Measurements from ENCODE around the gene UBE2F. TPM values are rescaled to one million over a fixed set of nuclear protein-coding genes. Genes with fewer than 3 reads are reported as not detected.
"Not testable (repeated sequence)": the region's sequence is repeated elsewhere in the genome, so short reads cannot be mapped to it uniquely, and the experiment has no call there.

UBE2F gene
- total RNA-seq, 1 experiment from 2014 or later = 62.1 TPM

GRCh38 chr2:238055841-238056240, 89.0 kb downstream of the UBE2F start:
- Mint-ChIP-seq H3K9me3 (peaks cover 2 to 3% of the 10 kb centered on the region in 2 experiments; a peak in 3 of 5 replicates), H3K4me3 (no peak overlapping the region), H3K4me1 (peaks cover 8 to 10% of the 10 kb centered on the region in 2 experiments), H3K27me3 (ENCODE audit: low read depth) (peaks cover 9% of the 10 kb centered on the region), H3K36me3 (ENCODE audit: insufficient read depth in 1 of 3, low read depth in 3 of 3) (peaks cover 0 to 4% (median 2%) of the 10 kb centered on the region in 3 experiments; a peak in 4 of 7 replicates), H3K27ac (no peak overlapping the region)
- no peaks in the 10 kb centered on the region for H3K79me2 ChIP-seq (ENCODE audit: insufficient read depth, low read length)
- H2BK15ac ChIP-seq (ENCODE audit: low read depth, low read length) = no peak overlapping the region
- no peak overlapping the region for H3K56ac ChIP-seq (ENCODE audit: insufficient read length, low read depth, low read length)
- no peak overlapping the region for H2AFZ ChIP-seq (ENCODE audit: low read length)
- H2BK5ac ChIP-seq (ENCODE audit: insufficient read length, low read length) = no peak overlapping the region
- H3K4ac ChIP-seq (ENCODE audit: low read depth, low read length) = no peak overlapping the region
- no peak overlapping the region for H4K5ac ChIP-seq (ENCODE audit: insufficient read length, low read depth, low read length)
- no peaks in the 10 kb centered on the region for H3K4me1 ChIP-seq (ENCODE audit: insufficient read depth, low read length)
- no peak overlapping the region for H3K14ac ChIP-seq (ENCODE audit: insufficient read depth, low read length)
- no peak overlapping the region for H4K91ac ChIP-seq (ENCODE audit: insufficient read length, low read depth, low read length)
- H3T11ph ChIP-seq (ENCODE audit: low read length) = no peak overlapping the region
- H3K27me3 ChIP-seq (ENCODE audit: insufficient read depth, low read length) = no peaks in the 10 kb centered on the region
- TF ChIP-seq, protein P1, sequence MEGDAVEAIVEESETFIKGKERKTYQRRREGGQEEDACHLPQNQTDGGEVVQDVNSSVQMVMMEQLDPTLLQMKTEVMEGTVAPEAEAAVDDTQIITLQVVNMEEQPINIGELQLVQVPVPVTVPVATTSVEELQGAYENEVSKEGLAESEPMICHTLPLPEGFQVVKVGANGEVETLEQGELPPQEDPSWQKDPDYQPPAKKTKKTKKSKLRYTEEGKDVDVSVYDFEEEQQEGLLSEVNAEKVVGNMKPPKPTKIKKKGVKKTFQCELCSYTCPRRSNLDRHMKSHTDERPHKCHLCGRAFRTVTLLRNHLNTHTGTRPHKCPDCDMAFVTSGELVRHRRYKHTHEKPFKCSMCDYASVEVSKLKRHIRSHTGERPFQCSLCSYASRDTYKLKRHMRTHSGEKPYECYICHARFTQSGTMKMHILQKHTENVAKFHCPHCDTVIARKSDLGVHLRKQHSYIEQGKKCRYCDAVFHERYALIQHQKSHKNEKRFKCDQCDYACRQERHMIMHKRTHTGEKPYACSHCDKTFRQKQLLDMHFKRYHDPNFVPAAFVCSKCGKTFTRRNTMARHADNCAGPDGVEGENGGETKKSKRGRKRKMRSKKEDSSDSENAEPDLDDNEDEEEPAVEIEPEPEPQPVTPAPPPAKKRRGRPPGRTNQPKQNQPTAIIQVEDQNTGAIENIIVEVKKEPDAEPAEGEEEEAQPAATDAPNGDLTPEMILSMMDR (conservative IDR thresholded peaks at IDR 0.05) = no peak
- no peak overlapping the region for H3K27ac ChIP-seq (ENCODE audit: insufficient read length, low read depth, low read length)
- DNase-seq = no peak
- H2BK12ac ChIP-seq (ENCODE audit: insufficient read length, low read depth, low read length) = no peak overlapping the region
- no peaks in the 10 kb centered on the region for H4K20me1 ChIP-seq (ENCODE audit: control insufficient read depth, insufficient read depth, insufficient read length)
- H3K23me2 ChIP-seq (ENCODE audit: insufficient read length, low read depth, low read length, poor library complexity, severe bottlenecking) = peaks cover 3% of the 10 kb centered on the region
- WGBS (ENCODE audit: extremely low coverage, insufficient read length, low lambda C conversion rate) = no CpG with 5 or more reads among the region's 3 CpGs
- H2AK5ac ChIP-seq (ENCODE audit: insufficient read length, low read length) = no peak overlapping the region
- no peak overlapping the region for H2BK120ac ChIP-seq (ENCODE audit: low read depth, low read length, poor library complexity, severe bottlenecking)
- H3K79me1 ChIP-seq (ENCODE audit: insufficient read depth, low read depth, low read length, poor library complexity, severe bottlenecking) = no peaks in the 10 kb centered on the region
- H3K18ac ChIP-seq (ENCODE audit: insufficient read length, low read depth, low read length) = no peak overlapping the region
- no peak overlapping the region for H4K8ac ChIP-seq (replicated peaks; ENCODE audit: insufficient read length, low read depth, low read length)
- no peaks in the 10 kb centered on the region for H3K9me3 ChIP-seq (ENCODE audit: control insufficient read depth, low read depth, low read length)
- H3K23ac ChIP-seq (ENCODE audit: insufficient read length, low read depth, low read length) = no peak overlapping the region
- H2BK20ac ChIP-seq (ENCODE audit: low read depth, low read length, poor library complexity, severe bottlenecking) = no peak overlapping the region
- H3K4me2 ChIP-seq (ENCODE audit: insufficient read depth, insufficient read length, low read length) = no peak overlapping the region
- no peak overlapping the region for H3K9ac ChIP-seq (ENCODE audit: extremely low read depth, insufficient read length, low read length)

DNA sequence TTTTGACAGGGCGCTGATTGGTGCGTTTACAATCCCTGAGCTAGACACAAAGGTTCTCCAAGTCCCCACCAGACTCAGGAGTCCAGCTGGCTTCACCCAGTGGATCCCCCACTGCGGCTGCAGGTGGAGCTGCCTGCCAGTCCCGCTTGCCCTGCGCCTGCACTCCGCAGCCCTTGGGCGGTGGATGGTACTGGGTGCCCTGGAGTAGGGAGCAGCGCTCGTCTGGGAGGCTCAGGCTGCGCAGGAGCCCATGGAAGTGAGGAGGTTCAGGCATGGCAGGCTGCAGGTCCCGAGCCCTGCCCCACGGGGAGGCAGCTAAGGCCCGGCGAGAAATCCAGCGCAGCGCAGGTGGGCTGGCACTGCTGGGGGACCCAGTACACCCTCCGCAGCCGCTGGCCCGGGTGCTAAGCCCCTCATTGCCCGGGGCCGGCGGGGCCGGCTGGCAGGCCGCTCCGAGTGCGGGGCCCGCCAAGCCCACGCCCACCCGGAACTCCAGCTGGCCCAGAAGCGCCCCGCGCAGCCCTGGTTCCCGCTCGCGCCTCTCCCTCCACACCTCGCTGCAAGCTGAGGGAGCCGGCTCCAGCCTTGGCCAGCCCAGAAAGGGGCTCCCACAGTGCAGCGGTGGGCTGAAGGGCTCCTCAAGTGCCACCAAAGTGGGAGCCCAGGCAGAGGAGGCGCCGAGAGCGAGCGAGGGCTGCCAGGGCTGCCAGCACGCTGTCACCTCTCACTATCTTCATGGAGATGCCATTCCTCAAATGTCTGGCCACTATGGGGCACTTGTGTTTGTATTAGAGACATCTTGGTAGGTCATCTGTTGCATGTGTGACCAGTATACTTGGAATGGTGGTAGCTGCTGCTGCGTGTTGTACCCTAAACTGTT, 91.1 kb downstream of the UBE2F start:
- not testable (repeated sequence) for H4K8ac ChIP-seq (replicated peaks; ENCODE audit: insufficient read length, low read depth, low read length); H3K9ac ChIP-seq (ENCODE audit: extremely low read depth, insufficient read length, low read length); H2AFZ ChIP-seq (ENCODE audit: low read length); H3K27ac Mint-ChIP-seq; H3K4ac ChIP-seq (ENCODE audit: low read depth, low read length); H3K18ac ChIP-seq (ENCODE audit: insufficient read length, low read depth, low read length); H3K27me3 Mint-ChIP-seq (ENCODE audit: low read depth); H3K23ac ChIP-seq (ENCODE audit: insufficient read length, low read depth, low read length); H3K27me3 ChIP-seq (ENCODE audit: insufficient read depth, low read length); H3K23me2 ChIP-seq (ENCODE audit: insufficient read length, low read depth, low read length, poor library complexity, severe bottlenecking); H2BK120ac ChIP-seq (ENCODE audit: low read depth, low read length, poor library complexity, severe bottlenecking); H2BK20ac ChIP-seq (ENCODE audit: low read depth, low read length, poor library complexity, severe bottlenecking); H3K4me1 ChIP-seq (ENCODE audit: insufficient read depth, low read length); H4K5ac ChIP-seq (ENCODE audit: insufficient read length, low read depth, low read length); H3K9me3 ChIP-seq (ENCODE audit: control insufficient read depth, low read depth, low read length); H3K56ac ChIP-seq (ENCODE audit: insufficient read length, low read depth, low read length); H3K79me1 ChIP-seq (ENCODE audit: insufficient read depth, low read depth, low read length, poor library complexity, severe bottlenecking); H2AK5ac ChIP-seq (ENCODE audit: insufficient read length, low read length); H3K4me2 ChIP-seq (ENCODE audit: insufficient read depth, insufficient read length, low read length); H3K27ac ChIP-seq (ENCODE audit: insufficient read length, low read depth, low read length); H3K36me3 Mint-ChIP-seq (ENCODE audit: insufficient read depth in 1 of 3, low read depth in 3 of 3); H3K9me3 Mint-ChIP-seq; H3K79me2 ChIP-seq (ENCODE audit: insufficient read depth, low read length); H4K91ac ChIP-seq (ENCODE audit: insufficient read length, low read depth, low read length); H3T11ph ChIP-seq (ENCODE audit: low read length); H4K20me1 ChIP-seq (ENCODE audit: control insufficient read depth, insufficient read depth, insufficient read length); H2BK15ac ChIP-seq (ENCODE audit: low read depth, low read length); H3K14ac ChIP-seq (ENCODE audit: insufficient read depth, low read length); H2BK5ac ChIP-seq (ENCODE audit: insufficient read length, low read length); H2BK12ac ChIP-seq (ENCODE audit: insufficient read length, low read depth, low read length)
- DNase-seq = peak; percentile 42
- Mint-ChIP-seq H3K4me1 (peaks cover 17 to 27% of the 10 kb centered on the region in 2 experiments), H3K4me3 (peak overlapping the region in 1 of 2 experiments; percentile 11; a peak in 2 of 5 replicates)
- WGBS (ENCODE audit: extremely low coverage, insufficient read length, low lambda C conversion rate) = no CpG with 5 or more reads among the region's 44 CpGs

Data from H9 (cell line).